SK-N-SH (cell line): ENCODE results near the gene NUP54. TPM values are rescaled to one million over a fixed set of nuclear protein-coding genes. Genes with fewer than 3 reads are reported as not detected.
A peak's percentile ranks its signal among the peaks of the same experiment; 100 is the strongest.

Experiments
- CTCF ChIA-PET: fragments of 300-600, 350-600 bp; formaldehyde crosslinking; extraction: SDS; loops from one replicate; lab custom pipeline; 2021; lab: Yijun Ruan, JAX
- POLR2A ChIA-PET: fragments of 350-600 bp; sonication (Branson Sonifier 250); formaldehyde crosslinking; extraction: SDS; loops from one replicate; lab custom pipeline; 2020; ENCODE audit warnings: antibody characterized with exemption, inconsistent platforms; lab: Yijun Ruan, JAX
- DNase-seq: peaks from one replicate; pipeline ENCODE4 v3.0.0; 2012
- H2AFZ ChIP-seq: fragments of 200-600 bp; sonication (generic); 2 replicates; pipeline ENCODE4 v1.8.1; 2016; ENCODE audit warnings: antibody characterized with exemption, mild to moderate bottlenecking, low read depth
- H3F3A ChIP-seq: fragments of 200-600 bp; sonication (generic); replicated peaks from 2 replicates; pipeline ENCODE3; 2016; ENCODE audit warnings: antibody characterized with exemption, mild to moderate bottlenecking; ENCODE audit not compliant: insufficient read depth
- H3K27ac ChIP-seq, 2 experiments: fragments of 200-500 bp in 1 of 2; fragments of 200-600 bp in 1 of 2; sonication (Bioruptor generic) in 1 of 2; sonication (generic), shearing (Covaris generic) in 1 of 2; 2 replicates each; pipeline versions ENCODE4 v1.5.1 to v1.6.1; 2014 to 2016; ENCODE audit warnings: low read depth in 2 of 2, inconsistent platforms in 1 of 2, low read length in 1 of 2, mild to moderate bottlenecking in 1 of 2, mixed read lengths in 1 of 2
- H3K27me3 ChIP-seq: fragments of 200-600 bp; sonication (generic), shearing (Covaris generic); 2 replicates; pipeline ENCODE4 v1.6.1; 2016; ENCODE audit warnings: mixed run types; ENCODE audit not compliant: insufficient read depth
- H3K36me3 ChIP-seq, 2 experiments: fragments of 200-500 bp in 1 of 2; fragments of 200-600 bp in 1 of 2; sonication (Bioruptor generic) in 1 of 2; sonication (generic) in 1 of 2; replicated peaks in 1 of 2; 2 replicates each; pipeline versions ENCODE3 to v1.5.1; 2014 to 2016; ENCODE audit warnings: low read length in 1 of 2, mild to moderate bottlenecking in 1 of 2; ENCODE audit not compliant: insufficient read depth in 2 of 2, control insufficient read depth in 1 of 2
- H3K4me1 ChIP-seq, 2 experiments: fragments of 200-500 bp in 1 of 2; fragments of 200-600 bp in 1 of 2; sonication (Bioruptor generic) in 1 of 2; sonication (generic), shearing (Covaris generic) in 1 of 2; 2 replicates each; pipeline versions ENCODE4 v1.5.1 to v1.6.1; 2014 to 2016; ENCODE audit warnings: low read depth in 1 of 2, low read length in 1 of 2, mixed run types in 1 of 2; ENCODE audit not compliant: insufficient read depth in 2 of 2, control insufficient read depth in 1 of 2
- H3K4me2 ChIP-seq: fragments of 200-600 bp; sonication (generic), shearing (Covaris generic); 2 replicates; pipeline ENCODE4 v1.6.1; 2017; ENCODE audit warnings: mixed run types
- H3K4me3 ChIP-seq, 2 experiments: fragments of 200-500 bp in 1 of 2; fragments of 200-600 bp in 1 of 2; sonication (Bioruptor generic) in 1 of 2; sonication (generic), shearing (Covaris generic) in 1 of 2; 2 replicates each; pipeline versions ENCODE4 v1.5.1 to v1.8.1; 2014 to 2016; ENCODE audit warnings: low read depth in 2 of 2, inconsistent platforms in 1 of 2, low read length in 1 of 2, mild to moderate bottlenecking in 1 of 2, mixed read lengths in 1 of 2, moderate library complexity in 1 of 2
- H3K79me2 ChIP-seq: fragments of 200-600 bp; sonication (generic); 2 replicates; pipeline ENCODE4 v1.8.1; 2017; ENCODE audit warnings: mild to moderate bottlenecking; ENCODE audit not compliant: insufficient read depth
- H3K9ac ChIP-seq: fragments of 200-600 bp; sonication (generic); 2 replicates; pipeline ENCODE4 v1.6.1; 2017; ENCODE audit warnings: mixed run types
- H3K9me2 ChIP-seq: fragments of 200-600 bp; sonication (generic); 2 replicates; pipeline ENCODE4 v1.6.1; 2017; ENCODE audit warnings: mixed run types
- H3K9me3 ChIP-seq: fragments of 200-600 bp; sonication (generic); 2 replicates; pipeline ENCODE4 v1.6.1; 2017; ENCODE audit warnings: mixed run types, mild to moderate bottlenecking, moderate library complexity
- H4K20me1 ChIP-seq: fragments of 200-600 bp; sonication (generic); 2 replicates; pipeline ENCODE4 v1.6.1; 2017; ENCODE audit warnings: mild to moderate bottlenecking, mixed run types; ENCODE audit not compliant: insufficient read depth
- CTCF ChIP-seq: fragments of 200-600 bp; sonication (generic); IDR thresholded peaks from 2 replicates; pipeline ENCODE4 v1.6.1; 2017; ENCODE audit warnings: antibody characterized with exemption, mild to moderate bottlenecking, moderate library complexity
- ELF1 ChIP-seq: IDR thresholded peaks from 2 replicates; pipeline ENCODE4 v1.4.0; 2012
- EZH2phosphoT487 ChIP-seq: fragments of 200-600 bp; sonication (generic); IDR thresholded peaks from 2 replicates; pipeline ENCODE4 v1.6.1; 2017; ENCODE audit warnings: low read depth, mixed run types, mild to moderate bottlenecking, antibody characterized with exemption, moderate library complexity, borderline replicate concordance
- FOSL2 ChIP-seq: IDR thresholded peaks from 2 replicates; pipeline ENCODE4 v1.4.0; 2012; ENCODE audit warnings: low read depth, mild to moderate bottlenecking, moderate library complexity, borderline replicate concordance
- FOXJ3 ChIP-seq: sonication (generic); formaldehyde crosslinking; IDR thresholded peaks from 2 replicates; pipeline ENCODE4 v1.5.1; 2020; ENCODE audit warnings: mild to moderate bottlenecking, missing genetic modification reagents
- GABPA ChIP-seq: IDR thresholded peaks from 2 replicates; pipeline ENCODE4 v1.4.0; 2012; ENCODE audit warnings: low read depth, mild to moderate bottlenecking
- IRF3 ChIP-seq: fragments of 150-350 bp; IDR thresholded peaks from 2 replicates; pipeline ENCODE4 v1.6.1; 2016; ENCODE audit warnings: mild to moderate bottlenecking, low read depth, low read length
- MXI1 ChIP-seq: IDR thresholded peaks from 2 replicates; pipeline ENCODE4 v1.6.1; 2012; ENCODE audit warnings: mild to moderate bottlenecking, low read depth, low read length, improper control_type of control experiment
- NFIC ChIP-seq: IDR thresholded peaks from 2 replicates; pipeline ENCODE4 v1.4.0; 2012; ENCODE audit warnings: borderline replicate concordance
- NRF1 ChIP-seq: IDR thresholded peaks from 2 replicates; pipeline ENCODE4 v1.6.1; 2012; ENCODE audit warnings: low read depth, mild to moderate bottlenecking, low read length
- RXRA ChIP-seq: IDR thresholded peaks from 2 replicates; pipeline ENCODE4 v1.4.0; 2012; ENCODE audit warnings: low read depth, mild to moderate bottlenecking, borderline replicate concordance
- SMC3 ChIP-seq: IDR thresholded peaks from 2 replicates; pipeline ENCODE4 v1.6.1; 2012; ENCODE audit warnings: low read depth, low read length, improper control_type of control experiment
- TAF1 ChIP-seq: IDR thresholded peaks from 2 replicates; pipeline ENCODE4 v1.6.1; 2012; ENCODE audit warnings: low read depth, mild to moderate bottlenecking, low read length, moderate library complexity, borderline replicate concordance
- TCF12 ChIP-seq: IDR thresholded peaks from 2 replicates; pipeline ENCODE4 v1.4.0; 2012
- USF1 ChIP-seq: IDR thresholded peaks from 2 replicates; pipeline ENCODE4 v1.4.0; 2012; ENCODE audit warnings: low read depth, borderline replicate concordance
- ZBTB33 ChIP-seq: IDR thresholded peaks from 2 replicates; pipeline ENCODE4 v1.4.0; 2012; ENCODE audit warnings: low read depth, borderline replicate concordance
- WGBS: methylation state at CpG from one replicate; pipeline ENCODE4 v1.1.6; 2017; ENCODE audit warnings: low lambda C conversion rate; 5-methylcytosine and 5-hydroxymethylcytosine counted together
- polyA plus RNA-seq, 3 experiments: library from polyadenylated mRNA; depleted of rRNA; stranded (reverse); fragments of >200 nt; gene quantifications; 2 replicates each; pipeline ENCODE4 v1.2.3, GENCODE V29; 2012

The NUP54 gene
- polyA plus RNA-seq, 1 of the 3 experiments (the other 2 are of a cell fraction) = 19.4 TPM

GRCh38 chr4:76148142-76148865 lies at the start of gene NUP54 (continued):
- no peak for TF ChIP-seq CTCF
- peak; percentile 54; the same call in 1 of the 2 replicates for TF ChIP-seq ZBTB33
- TF ChIP-seq MXI1 = peak; percentile 98
- no peak for TF ChIP-seq EZH2phosphoT487
- TF ChIP-seq GABPA = peak; percentile 91
- no peak for TF ChIP-seq RXRA
- peak; percentile 97 for TF ChIP-seq TAF1
- TF ChIP-seq NFIC = 0 out of 2 replicates have a peak, but pooled peaks have one; percentile 5
- TF ChIP-seq FOSL2 = peak; percentile 18; the same call in 1 of the 2 replicates
- TF ChIP-seq, all 33 proteins: peak for 20

- ChIA-PET CTCF (interaction anchor here (1.0 to 5.9 kb wide), 3 partner anchors 9 to 18 kb away, joined by 4 to 37 read pairs (median 4); partner anchors contain the start of gene SCARB2), POLR2A (interaction anchor here (0.8 to 1.0 kb wide), 2 partner anchors 17 to 36 kb away, joined by 3 read pairs; no protein-coding TSS in a partner anchor)
- Histone ChIP-seq H3K4me3 (no peak overlapping the region), H3K9ac (peak overlapping the region; percentile 9; the same call in 1 of the 2 replicates), H3K9me2 (no peaks in the 10 kb centered on the region), H3K4me1 (peaks cover 27 to 46% of the 10 kb centered on the region in 2 experiments), H4K20me1 (peaks cover 4% of the 10 kb centered on the region; the same call in 1 of the 2 replicates), H3K27me3 (no peaks in the 10 kb centered on the region), H3K9me3 (no peaks in the 10 kb centered on the region), H3K79me2 (peaks cover 77% of the 10 kb centered on the region), H2AFZ (no peak overlapping the region), H3K27ac (peak overlapping the region; percentile 73 to 99), H3F3A (peaks cover 27% of the 10 kb centered on the region), H3K4me2 (peak overlapping the region; percentile 58), H3K36me3 (peaks cover 22 to 26% of the 10 kb centered on the region in 2 experiments)
- TF ChIP-seq SMC3 (no peak), IRF3 (no peak), TCF12 (no peak), NRF1 (no peak), ELF1 (no peak), TAF1 (no peak), FOSL2 (no peak), FOXJ3 (CRISPR knock-in tag) (no peak), ZBTB33 (no peak), USF1 (no peak)
- no peak for DNase-seq
- 81% methylated on average over 10 of the region's 10 CpGs for WGBS
These were observed 49.0 kb upstream of the NUP54 start for GRCh38 chr4:76197031-76197743.
